ENCODE measurements around the gene GLE1.
"Not testable (repeated sequence)": the region's sequence is repeated elsewhere in the genome, so short reads cannot be mapped to it uniquely, and the experiment has no call there.

The GLE1 gene

DNA sequence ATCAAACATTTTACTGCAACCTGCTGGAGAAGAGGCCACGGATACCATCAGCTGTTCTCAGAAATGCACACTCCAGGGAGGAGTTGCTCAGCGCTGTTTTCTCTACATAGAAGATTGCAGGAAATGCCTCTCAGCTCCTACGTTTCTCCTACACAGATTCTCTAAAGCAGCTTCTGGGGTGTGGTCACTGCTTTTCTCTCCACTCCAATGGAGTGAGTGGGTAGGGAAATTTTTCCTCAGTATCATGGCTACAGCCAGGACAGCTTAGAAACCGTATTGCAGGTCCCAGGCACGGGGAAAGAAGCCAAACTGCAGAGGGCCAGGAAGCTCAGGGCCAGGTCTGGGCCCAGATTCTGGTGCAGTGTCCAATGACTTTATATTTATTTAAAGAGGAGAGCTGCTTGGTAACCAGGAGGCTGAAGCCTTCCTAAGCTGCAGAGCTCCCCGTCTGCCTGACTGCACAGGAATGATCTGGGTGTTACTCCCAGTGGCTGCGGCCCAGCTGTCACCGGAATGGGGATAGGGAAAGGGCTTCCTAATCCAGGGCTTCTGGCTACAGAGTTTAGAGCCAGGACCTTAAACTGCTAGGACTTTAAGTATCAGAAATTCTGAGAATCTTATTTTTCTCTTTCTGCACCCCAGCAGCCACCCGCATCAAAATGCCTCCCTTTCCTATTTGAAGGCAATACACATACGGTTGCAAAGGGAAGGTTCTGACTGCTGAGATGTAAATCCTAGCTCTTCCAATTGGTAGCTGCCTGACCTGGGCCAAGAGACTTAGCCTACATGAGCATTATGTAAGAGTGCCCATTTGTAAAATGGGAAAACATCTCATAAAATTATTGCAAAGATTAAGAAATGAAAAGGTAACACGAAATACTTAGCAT is 46.5 kb downstream of the GLE1 start:
- DNase-seq (ENCODE audit: extremely low read depth in 1 of 2, low read depth in 1 of 2): no peak

DNA sequence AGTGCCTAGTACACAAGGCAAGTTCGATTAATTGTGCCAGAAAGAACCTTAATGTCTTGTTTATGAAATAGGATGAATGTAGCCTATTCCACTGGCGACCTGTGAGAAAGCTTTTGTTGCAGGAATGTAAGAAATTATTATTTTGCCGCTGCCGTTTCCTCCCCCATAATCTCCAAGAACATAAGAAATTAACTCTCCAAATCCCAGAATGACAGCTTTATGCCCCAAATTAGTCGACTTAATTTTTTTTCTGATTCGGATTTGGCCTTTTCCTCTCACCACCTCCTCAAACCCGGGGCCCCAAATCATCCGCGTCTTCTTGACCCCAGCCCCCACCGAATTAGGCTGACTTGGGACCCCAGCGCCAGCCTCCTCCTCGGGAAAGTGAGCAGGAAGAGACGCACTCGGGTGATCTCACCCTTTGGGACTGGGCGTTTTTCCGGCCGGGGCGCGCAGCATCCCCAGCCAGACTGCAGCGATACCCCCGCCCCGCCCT is 47.2 kb downstream of the GLE1 start:
- DNase-seq (ENCODE audit: extremely low read depth in 1 of 2, low read depth in 1 of 2): no peak

DNA sequence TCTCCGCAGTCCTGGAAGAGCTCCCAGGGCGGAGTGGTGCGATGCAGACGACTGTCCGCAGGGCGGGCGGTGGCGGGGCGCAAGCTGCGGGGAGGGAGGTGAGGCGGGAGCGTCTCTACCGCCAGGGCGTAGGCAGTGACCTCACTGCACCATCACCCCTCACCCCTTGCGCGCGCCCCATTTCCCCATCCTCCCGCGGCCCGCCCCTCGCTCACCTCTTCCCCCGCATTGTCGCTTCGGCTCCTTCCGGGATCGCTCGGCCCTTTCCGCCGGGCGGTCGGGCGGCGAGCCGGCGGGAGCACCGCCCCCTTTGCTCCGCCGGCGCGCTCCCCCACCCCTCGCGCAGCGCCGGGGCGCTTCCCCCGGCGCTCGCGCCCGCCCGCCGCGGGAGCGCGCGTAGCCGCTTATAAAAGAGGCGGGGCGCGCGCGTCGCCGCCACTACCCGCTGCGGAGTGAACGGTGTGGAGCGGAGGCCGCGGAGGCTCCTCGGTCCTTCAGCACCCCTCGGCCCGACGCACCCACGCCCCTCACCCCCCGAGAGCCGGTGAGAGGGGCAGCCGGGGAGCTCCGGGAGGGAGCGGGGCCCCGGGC is 47.7 kb downstream of the GLE1 start, which contains the start of gene SPTAN1:
TSS of gene SPTAN1 (plus strand) at position 435 of the 591 bp plus-strand sequence. CDS start 14,154 bp downstream, outside the sequence.
- DNase-seq (ENCODE audit: extremely low read depth in 1 of 2, low read depth in 1 of 2): peak; percentile 86 to 92

DNA sequence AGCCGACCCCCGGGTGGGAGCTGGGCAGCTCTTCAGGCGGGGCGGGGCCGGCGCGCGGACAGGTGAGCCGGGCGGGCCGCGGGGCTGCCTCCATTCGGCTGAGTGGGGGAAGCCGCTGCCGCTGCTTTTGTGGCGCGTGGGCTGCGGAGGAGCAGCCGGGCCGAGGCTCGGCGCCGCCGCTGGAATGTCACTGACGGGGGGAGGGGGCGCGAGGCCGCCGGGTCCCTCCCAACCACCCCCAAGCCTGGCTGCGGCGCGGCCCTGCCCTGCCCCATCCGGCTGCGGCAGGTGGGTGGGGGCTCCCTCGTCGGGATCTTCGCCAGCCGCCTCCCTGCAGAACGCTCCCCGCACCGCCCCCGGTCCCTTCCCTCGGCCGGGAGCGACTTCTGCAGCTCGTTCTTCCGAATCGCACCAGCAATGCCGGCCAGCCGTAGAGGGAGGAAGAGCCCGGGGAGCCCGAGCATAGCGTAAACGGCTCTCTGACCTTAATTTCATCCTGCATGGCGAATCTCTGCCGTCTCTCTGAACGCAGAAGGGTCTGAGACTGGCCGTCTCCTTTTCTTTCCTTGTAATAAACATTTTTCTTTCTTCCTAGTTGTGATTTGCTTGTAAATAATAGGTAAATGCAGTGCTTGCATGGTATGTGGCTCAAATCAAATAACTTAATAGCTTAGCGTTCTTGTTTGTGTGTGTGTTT is 48.4 kb downstream of the GLE1 start:
- DNase-seq (ENCODE audit: extremely low read depth in 1 of 2, low read depth in 1 of 2): peak in 1 of 2 donors; percentile 34

DNA sequence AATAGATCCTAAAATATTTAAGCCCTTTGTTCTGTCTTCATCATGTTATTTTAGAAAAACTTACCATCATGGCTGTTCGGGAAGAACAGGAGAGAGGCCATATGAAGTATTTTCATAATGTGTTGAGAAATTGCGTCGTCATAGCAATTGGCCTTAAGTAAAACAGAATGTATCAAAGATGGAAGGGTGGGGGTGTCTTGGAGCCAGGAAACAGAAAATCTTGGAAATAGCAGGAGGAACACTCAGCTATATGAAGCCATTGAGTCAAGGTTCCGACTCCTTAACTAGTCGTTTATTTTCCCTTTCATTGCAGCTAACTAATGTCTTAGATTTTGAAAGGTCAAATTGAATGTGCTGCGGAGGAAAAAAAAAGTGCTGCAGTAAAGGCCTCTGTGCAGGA is 49.2 kb downstream of the GLE1 start:
- no peak for DNase-seq (ENCODE audit: extremely low read depth in 1 of 2, low read depth in 1 of 2)

DNA sequence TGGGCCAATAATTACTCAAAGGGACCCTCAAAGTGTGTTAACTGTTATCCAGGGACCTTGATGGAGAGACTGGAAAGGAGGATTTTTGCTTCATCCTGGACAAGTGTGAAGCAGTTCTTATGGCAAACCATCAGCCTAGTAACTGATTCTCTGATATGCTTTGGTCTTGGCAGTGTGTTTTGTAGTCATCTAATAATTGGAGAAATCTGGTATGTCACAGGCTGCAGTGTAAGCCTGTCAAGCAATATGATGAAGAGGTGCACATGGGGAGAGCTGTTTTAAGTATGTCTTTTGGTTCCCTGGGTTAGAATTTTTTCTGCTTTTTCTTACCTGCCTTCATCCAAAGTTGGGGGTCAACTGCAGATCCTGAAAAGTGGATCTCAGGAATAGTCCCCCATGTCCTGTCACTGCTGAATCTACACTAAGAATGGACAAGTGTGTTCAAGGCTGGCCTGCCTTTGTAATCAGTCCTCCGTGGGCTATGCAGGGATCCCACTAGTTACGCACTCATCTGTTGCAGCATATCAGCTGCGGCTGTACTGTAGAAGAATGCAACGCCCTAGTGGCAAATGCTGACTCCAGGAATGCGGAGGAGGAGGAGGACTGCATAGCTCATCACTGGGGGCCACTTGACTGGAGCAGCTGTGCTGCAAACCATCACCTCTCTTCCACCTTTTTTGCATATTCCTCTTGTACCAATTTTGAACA is 49.8 kb downstream of the GLE1 start:
- no peak for DNase-seq (ENCODE audit: extremely low read depth in 1 of 2, low read depth in 1 of 2)

DNA sequence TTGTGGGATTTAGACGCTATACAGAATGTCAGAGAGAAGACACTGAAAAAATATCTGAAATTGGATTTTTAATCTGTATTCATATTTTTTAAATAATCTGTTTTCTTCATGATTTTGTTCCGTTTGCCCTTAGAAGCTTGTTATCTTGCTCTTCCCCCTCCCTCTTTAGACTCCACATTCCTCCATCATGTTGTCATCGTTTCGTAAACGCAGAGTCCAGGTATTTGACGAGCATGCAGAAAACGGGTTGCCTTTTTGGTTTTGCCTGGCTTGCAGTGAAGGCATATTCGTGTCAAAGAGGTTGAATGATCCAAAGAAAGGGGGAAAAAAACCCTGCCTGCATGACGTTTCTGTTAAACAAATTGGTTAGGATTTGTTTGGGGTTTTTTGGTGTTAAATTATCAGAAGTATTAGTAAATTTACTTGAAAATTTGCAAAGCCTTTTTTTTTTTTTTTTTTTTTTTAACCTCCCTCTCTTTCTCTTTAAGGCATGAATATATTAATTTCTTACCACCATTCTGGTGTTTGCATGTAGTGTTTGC is 50.7 kb downstream of the GLE1 start:
- DNase-seq (ENCODE audit: extremely low read depth in 1 of 2, low read depth in 1 of 2): no peak

DNA sequence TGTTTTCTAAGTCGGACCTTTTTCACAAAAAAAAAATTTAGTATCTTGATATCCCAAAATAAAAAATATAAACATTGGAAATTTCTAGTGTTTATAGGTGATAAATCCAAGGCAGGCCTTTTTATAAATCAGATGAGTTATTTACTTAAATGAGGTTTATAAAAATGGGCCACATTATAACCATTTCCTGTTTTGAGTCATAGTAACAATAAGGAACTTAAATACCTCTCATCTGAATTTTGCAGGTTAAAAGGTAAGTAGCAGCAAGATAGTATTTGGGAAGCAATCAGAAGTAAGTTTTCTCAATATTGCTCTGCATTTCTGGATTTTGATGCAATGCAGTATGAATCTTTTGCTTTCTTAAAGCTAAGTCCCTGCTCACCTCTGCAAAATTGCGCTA is 51.8 kb downstream of the GLE1 start:
- DNase-seq (ENCODE audit: extremely low read depth in 1 of 2, low read depth in 1 of 2): no peak

DNA sequence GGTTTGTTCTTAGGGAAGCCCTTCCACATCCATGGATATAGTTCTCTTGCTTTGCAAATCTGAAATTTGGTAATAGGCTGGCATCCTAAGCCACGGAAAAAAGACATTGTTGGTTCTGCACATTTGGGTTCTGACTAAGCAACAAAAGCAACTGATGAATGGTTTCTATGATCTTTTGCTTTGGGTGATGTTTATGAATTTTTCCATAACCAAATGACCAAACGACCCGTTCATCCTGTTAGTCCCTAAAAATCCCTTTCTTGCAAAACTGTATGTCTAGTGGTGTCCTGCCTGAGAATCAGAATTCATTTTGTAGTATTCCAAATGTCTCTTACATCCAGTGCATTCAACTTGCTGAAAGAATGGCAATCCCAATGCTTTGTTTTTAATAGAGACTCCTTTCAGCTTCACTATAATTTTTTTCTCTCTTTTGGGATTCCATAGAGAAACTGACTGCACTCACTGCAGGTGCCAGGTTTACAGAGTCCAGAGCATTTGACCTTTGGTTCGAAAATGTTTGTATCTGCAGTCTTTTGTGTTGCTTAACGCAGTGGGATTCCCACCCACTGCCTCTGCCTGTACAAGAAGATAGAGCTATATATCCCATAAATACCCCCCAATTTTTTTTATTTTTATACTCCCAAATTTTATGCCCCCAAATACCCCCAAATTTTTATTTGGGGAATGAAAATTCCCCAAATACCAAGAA is 52.6 kb downstream of the GLE1 start:
- no peak for DNase-seq (ENCODE audit: extremely low read depth in 1 of 2, low read depth in 1 of 2)

DNA sequence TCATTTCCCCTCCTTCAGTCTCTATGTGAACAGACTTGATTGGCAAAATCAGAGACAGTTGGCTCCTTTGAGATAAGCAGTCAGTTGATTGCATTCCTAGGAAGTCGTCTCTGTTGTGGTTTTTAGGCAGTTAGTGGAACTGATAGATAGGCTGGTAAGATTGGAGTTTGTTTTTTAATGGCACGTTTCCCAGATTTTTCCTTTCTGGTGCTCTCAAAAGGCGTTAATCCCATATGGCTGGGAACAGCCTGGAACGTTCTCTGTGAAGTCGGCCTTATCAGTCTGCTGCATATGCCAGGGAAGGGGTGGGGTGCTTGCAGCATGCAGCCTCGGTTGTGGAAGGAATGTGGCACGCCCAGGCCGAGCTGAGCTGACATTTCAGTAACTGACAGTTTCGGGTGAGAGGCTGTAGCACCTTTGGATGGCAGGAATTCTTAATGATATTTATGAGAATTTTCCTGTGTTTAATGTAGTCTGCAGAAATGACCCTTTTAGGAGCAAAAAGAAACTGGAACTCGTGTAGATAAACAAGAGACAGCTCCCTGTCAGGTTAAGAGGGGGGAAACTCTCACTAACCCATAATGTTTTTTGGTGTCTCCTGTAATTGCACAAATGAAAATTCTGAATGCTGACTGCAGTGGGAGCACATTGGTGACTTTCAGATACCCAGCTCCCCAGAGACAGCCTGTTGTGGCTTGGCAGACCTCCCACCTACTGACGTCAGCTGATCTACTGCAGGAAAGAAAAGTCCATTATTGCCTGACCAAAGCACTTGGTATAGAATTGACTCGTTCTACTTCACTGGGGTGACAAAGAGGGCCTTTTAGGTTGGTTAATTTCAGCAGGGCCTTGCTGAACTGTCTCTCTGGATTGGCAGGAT is 54.2 kb downstream of the GLE1 start:
- DNase-seq (ENCODE audit: extremely low read depth in 1 of 2, low read depth in 1 of 2): peak; percentile 14 to 26

DNA sequence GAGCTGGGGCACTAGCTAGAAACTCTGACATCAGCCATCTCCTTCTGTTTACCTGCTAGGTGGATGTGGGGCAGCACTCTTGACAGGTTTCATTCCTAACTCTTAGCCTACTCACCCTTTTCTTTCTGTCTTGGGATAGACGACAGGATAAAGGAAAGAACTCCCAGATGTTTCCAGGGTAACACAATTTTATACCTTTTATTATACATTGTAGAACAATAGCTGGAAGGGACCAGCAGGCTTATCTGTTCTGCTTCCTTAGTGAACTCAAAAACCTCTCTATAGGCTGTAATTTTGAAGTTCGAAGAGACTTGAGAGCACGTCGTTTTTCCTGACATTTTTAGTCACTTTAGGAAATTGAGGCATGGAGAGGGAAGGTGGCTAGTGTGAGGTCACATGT is 61.1 kb downstream of the GLE1 start:
- no peak for DNase-seq (ENCODE audit: extremely low read depth in 1 of 2, low read depth in 1 of 2)

DNA sequence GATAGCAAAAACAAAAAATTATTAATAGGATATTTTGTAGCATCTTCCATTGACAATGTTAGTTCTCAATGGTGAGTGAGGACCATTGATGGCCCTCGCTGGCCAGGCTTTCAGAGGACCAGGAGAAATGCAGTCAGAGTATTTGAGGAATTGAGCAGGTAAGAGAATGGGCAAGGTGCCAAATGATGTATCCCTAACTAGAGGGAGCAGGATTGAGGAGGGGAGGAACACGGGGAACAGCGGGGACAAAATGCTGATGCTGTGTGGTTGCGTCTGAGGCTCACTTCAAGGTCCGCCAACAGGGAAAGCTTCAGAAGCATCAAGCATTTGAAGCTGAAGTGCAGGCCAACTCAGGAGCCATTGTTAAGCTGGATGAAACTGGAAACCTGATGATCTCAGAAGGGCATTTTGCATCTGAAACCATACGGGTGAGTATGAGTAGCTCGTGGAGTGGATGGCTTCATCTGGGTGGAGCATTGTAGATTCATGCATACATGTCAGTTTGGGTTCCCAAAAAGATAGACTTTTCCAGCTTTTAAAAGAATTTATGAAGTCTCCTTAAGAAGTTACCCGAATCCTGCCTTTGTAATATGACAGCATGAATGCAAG is 64.1 kb downstream of the GLE1 start:
- no peak for DNase-seq (ENCODE audit: extremely low read depth in 1 of 2, low read depth in 1 of 2)

DNA sequence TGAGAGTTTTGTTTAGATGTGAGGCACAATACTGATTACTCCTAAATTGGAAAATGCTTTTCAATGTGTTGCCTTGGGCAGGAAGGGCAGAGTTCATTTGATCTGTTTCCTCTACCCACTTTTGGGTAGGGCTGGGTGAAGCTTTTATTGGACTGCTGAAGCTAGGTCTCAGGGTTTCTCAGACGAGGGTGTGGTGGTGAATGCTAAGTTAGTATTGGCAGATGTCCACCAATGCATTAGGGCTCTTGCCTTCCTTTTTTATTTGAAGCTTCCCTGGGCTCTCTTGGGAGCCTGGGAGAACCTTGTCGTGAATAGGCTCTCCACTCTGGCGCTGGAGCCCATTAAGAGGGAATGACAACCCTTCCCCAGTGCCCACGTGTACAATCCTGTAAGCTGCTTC is 71.0 kb downstream of the GLE1 start:
- DNase-seq (ENCODE audit: extremely low read depth in 1 of 2, low read depth in 1 of 2): no peak

DNA sequence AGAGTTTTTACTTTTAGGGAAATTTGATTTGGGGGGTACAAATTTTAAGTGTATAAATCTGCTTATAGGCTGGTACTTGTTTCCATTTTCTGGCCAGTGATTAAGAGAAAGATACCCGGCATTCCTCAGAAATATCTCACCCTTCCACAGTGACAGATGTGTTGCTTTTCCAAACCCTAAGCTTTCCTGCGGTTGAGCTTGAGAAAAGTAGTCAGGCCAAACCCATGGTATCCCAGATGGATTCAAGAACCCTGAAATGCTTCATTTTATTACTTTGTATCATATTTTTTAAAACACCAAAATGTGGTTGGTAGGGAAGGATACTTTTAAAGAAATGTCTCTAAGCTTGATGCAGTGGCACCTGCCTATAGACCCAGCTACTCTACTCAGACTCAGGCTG is 71.4 kb downstream of the GLE1 start:
- DNase-seq (ENCODE audit: extremely low read depth in 1 of 2, low read depth in 1 of 2): no peak

DNA sequence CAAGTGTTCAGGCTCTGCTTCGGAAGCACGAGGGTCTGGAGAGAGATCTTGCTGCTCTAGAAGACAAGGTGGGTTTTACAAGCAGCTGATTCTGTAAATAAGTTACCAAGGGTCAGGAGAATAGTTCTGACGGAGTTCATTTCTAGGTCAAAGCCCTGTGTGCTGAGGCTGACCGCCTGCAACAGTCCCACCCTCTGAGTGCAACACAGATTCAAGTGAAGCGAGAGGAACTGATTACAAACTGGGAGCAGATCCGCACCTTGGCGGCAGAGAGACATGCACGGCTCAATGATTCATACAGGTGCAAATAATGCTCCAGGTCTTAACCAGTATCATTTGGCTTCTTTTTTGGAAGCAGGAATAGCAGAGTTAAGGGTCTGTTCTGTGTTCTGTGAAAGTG is 72.7 kb downstream of the GLE1 start:
- no peak for DNase-seq (ENCODE audit: extremely low read depth in 1 of 2, low read depth in 1 of 2)

DNA sequence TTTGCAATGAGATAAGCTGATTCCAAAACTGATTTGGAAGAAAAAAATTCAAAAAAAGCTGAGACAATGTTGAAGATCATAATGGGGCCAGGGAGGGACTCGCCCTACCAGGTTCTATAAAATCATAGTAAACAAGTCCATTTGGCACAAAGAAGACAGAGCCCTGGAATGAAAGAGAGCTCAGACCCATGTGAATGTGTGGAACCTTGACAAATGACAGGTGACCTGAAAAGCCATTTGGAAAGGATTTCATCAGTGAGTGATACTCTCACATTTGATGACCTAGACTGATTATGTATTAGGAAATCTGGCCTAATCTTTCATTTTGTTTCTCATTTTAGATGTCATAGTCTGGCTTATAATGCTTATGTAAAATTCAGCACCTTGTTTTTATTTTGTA is 74.7 kb downstream of the GLE1 start:
- DNase-seq (ENCODE audit: extremely low read depth in 1 of 2, low read depth in 1 of 2): no peak

DNA sequence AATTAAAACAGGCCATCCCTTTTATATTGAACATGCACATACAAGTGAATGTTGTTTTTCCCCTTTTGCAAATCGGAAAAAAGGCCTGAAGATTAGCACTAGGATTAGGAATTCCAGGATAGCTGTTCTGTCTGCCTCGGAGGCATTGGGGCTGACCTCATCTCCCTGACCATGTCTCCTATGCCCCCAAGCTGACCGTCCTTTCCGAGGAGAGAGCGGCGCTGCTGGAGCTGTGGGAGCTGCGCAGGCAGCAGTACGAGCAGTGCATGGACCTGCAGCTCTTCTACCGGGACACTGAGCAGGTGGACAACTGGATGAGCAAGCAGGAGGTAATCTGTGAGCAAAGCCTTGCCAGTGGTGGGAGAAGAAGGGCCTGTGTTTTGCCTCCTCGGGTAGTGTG is 76.2 kb downstream of the GLE1 start:
- DNase-seq (ENCODE audit: extremely low read depth in 1 of 2, low read depth in 1 of 2): no peak

DNA sequence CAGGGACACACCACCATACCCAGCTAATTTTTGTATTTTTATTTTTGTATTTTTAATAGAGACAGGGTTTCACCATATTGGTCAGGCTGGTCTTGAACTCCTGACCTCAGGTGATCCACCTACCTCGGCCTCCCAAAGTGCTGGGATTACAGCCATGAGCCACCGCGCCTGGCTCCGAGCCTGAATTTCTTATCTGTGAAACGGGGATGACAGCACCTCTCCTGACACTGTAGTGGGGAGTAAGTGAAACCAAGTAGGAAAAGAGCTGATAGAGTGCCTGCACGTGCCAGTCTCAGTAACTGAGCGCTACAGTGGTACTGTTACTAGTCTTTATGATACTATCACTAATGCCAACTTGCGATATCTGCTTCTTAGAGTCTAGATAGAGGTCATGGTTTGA is 80.6 kb downstream of the GLE1 start:
- not testable (repeated sequence) for DNase-seq (ENCODE audit: extremely low read depth in 1 of 2, low read depth in 1 of 2)

DNA sequence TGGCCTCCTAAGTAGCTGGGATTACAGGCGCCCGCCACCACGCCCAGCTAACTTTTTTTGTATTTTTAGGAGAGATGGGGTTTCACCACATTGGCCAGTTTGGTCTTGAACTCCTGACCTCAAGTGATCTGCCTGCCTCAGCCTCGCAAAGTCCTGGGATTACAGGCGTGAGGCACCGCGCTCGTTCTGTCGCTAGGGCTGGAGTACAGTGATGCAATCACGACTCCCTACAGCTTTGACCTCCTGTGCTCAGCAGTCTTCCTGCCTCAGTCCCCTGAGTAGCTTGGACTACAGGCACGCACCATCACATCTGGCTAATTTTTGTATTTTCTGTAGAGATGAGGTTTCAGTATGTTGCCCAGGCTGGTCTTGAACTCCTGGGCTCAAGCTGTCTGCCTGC is 82.4 kb downstream of the GLE1 start:
- not testable (repeated sequence) for DNase-seq (ENCODE audit: extremely low read depth in 1 of 2, low read depth in 1 of 2)

Data from activated CD8-positive, alpha-beta memory T cell treated with anti-CD3 and anti-CD28 coated beads for 1 hour (primary cell).